SJCRH30 (cell line): Measurements from ENCODE around the gene OR2J2. TPM values are rescaled to one million over a fixed set of nuclear protein-coding genes. Genes with fewer than 3 reads are reported as not detected.
"Not testable (repeated sequence)": the region's sequence is repeated elsewhere in the genome, so short reads cannot be mapped to it uniquely, and the experiment has no call there.

Experiments
- DNase-seq, 2 experiments: peaks; one replicate each; pipeline ENCODE4 v3.0.0-alpha.2; 2015 to 2020
- H3K27ac ChIP-seq: fragments of 250-450 bp; sonication (Bioruptor Pico); 2 replicates; pipeline ENCODE4 v1.5.1; 2020; ENCODE audit warnings: mild to moderate bottlenecking, moderate library complexity
- H3K27me3 ChIP-seq: fragments of 250-450 bp; sonication (Bioruptor Pico); 2 replicates; pipeline ENCODE4 v1.5.1; 2020; ENCODE audit warnings: mild to moderate bottlenecking, moderate library complexity
- H3K36me3 ChIP-seq: fragments of 250-450 bp; sonication (Bioruptor Pico); 2 replicates; pipeline ENCODE4 v1.5.1; 2020; ENCODE audit warnings: mild to moderate bottlenecking, moderate library complexity
- H3K4me1 ChIP-seq: fragments of 250-450 bp; sonication (Bioruptor Pico); 2 replicates; pipeline ENCODE4 v1.5.1; 2020; ENCODE audit warnings: mild to moderate bottlenecking, moderate library complexity
- H3K4me3 ChIP-seq: fragments of 250-450 bp; sonication (Bioruptor Pico); 2 replicates; pipeline ENCODE4 v1.5.1; 2020; ENCODE audit warnings: mild to moderate bottlenecking, moderate library complexity
- H3K9me3 ChIP-seq: fragments of 250-450 bp; sonication (Bioruptor Pico); replicated peaks from 2 replicates; pipeline ENCODE4 v1.5.1; 2020; ENCODE audit warnings: mild to moderate bottlenecking, moderate library complexity
- total RNA-seq: library from RNA; depleted of rRNA; stranded (reverse); fragments of >200 nt; shearing (Covaris generic); gene quantifications from 2 replicates; pipeline ENCODE4 v1.2.3, GENCODE V29; 2014; rRNA removed

The OR2J2 gene
- not detected in 2 replicates for total RNA-seq

GRCh38 chr6:29170607-29171006 is at the start of gene OR2J2:
TSS of gene OR2J2 (plus strand) at chr6:29170907. CDS start at chr6:29173636, 2,729 bp downstream.
- not testable (repeated sequence) for H3K36me3 ChIP-seq, H3K4me3 ChIP-seq, H3K9me3 ChIP-seq, DNase-seq, H3K27me3 ChIP-seq, H3K27ac ChIP-seq, H3K4me1 ChIP-seq

GRCh38 chr6:29129326-29130012 is 41.2 kb upstream of the OR2J2 start:
- H3K4me3 ChIP-seq: no peak overlapping the region
- no peak for DNase-seq
- no peak overlapping the region for H3K27ac ChIP-seq
- no peaks in the 10 kb centered on the region for H3K9me3 ChIP-seq
- no peaks in the 10 kb centered on the region for H3K4me1 ChIP-seq
- H3K36me3 ChIP-seq: no peaks in the 10 kb centered on the region
- H3K27me3 ChIP-seq: no peaks in the 10 kb centered on the region

DNA sequence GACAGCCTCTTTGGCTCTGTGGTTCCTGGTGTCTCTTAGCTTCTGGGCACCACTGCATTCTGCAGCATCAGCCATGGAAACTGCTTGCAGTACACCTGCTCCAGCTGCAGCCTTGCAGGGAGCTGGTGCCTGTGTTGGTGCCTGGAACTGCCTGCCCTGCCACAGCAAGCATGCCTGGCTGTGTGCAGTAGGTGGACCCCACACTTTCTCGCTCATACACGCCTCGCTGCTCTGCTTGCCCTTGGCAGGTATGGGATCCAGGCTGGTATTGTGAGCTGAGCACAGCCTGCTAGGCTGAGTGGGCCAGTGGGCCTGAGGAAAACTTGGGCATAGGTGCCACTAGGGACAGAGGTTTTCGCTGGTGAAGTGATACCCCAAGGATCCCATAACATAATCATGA is 40.1 kb upstream of the OR2J2 start:
- no peak for DNase-seq
- H3K4me1 ChIP-seq: no peaks in the 10 kb centered on the region
- no peak overlapping the region for H3K27ac ChIP-seq
- H3K36me3 ChIP-seq: no peaks in the 10 kb centered on the region
- H3K27me3 ChIP-seq: no peaks in the 10 kb centered on the region
- no peaks in the 10 kb centered on the region for H3K9me3 ChIP-seq
- H3K4me3 ChIP-seq: no peak overlapping the region

- Histone ChIP-seq H3K27ac (no peak overlapping the region), H3K4me1 (no peaks in the 10 kb centered on the region)
Observed at GRCh38 chr6:29131691-29132090, 39.0 kb upstream of the OR2J2 start.

GRCh38 chr6:29137724-29138123 is 33.0 kb upstream of the OR2J2 start:
- Histone ChIP-seq H3K4me1 (no peaks in the 10 kb centered on the region), H3K36me3 (no peaks in the 10 kb centered on the region), H3K9me3 (no peaks in the 10 kb centered on the region), H3K4me3 (no peak overlapping the region), H3K27ac (no peak overlapping the region), H3K27me3 (no peaks in the 10 kb centered on the region)
- DNase-seq: no peak

More at GRCh38 chr6:29131691-29132090, 39.0 kb upstream of the OR2J2 start:
- DNase-seq: no peak
- Histone ChIP-seq H3K4me3 (no peak overlapping the region), H3K9me3 (no peaks in the 10 kb centered on the region), H3K36me3 (no peaks in the 10 kb centered on the region), H3K27me3 (no peaks in the 10 kb centered on the region)

DNA sequence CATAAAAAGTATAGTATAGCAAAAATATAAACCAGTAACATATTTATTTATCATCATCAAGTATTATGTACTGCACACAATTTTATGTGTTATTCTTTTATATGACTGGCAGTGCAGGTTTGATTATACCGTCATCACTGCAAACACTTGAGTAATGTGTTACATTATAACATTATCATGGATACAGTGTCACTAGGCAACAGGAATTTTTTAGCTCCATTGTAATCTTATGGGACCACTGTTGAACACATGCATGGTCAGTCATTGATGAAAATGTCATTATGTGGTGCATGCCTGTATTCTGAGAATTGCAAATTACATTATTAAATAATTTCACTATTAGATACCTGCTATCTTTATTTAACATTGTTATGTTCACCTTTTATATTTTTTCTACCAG is 29.1 kb upstream of the OR2J2 start:
- no peak for DNase-seq

DNA sequence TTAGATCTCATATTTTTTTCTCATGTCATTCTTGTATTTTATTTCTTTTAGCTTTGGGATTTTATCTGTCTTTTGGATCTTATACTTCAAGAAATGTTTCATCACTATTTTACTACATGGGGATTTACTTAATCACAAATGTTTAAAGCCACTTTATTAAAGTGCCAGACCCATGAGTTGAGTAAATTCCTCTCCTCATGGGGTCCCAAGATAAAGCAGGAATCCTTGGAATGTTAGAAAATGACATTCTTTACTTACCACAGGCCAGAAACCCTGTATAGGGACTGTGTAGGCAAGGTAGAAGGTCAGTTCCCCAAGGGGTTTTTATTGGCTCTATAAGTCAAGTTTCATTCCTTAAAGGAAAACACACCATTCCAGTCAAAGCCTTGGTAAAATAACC is 28.4 kb upstream of the OR2J2 start:
- no peaks in the 10 kb centered on the region for H3K36me3 ChIP-seq
- no peak overlapping the region for H3K27ac ChIP-seq
- H3K9me3 ChIP-seq: no peaks in the 10 kb centered on the region
- H3K4me3 ChIP-seq: no peak overlapping the region
- no peaks in the 10 kb centered on the region for H3K27me3 ChIP-seq
- no peak for DNase-seq
- no peaks in the 10 kb centered on the region for H3K4me1 ChIP-seq

More for the DNA sequence above, 29.1 kb upstream of the OR2J2 start:
- no peak overlapping the region for H3K27ac ChIP-seq
- H3K9me3 ChIP-seq: no peaks in the 10 kb centered on the region
- no peaks in the 10 kb centered on the region for H3K27me3 ChIP-seq
- no peak overlapping the region for H3K4me3 ChIP-seq
- no peaks in the 10 kb centered on the region for H3K4me1 ChIP-seq
- H3K36me3 ChIP-seq: no peaks in the 10 kb centered on the region

DNA sequence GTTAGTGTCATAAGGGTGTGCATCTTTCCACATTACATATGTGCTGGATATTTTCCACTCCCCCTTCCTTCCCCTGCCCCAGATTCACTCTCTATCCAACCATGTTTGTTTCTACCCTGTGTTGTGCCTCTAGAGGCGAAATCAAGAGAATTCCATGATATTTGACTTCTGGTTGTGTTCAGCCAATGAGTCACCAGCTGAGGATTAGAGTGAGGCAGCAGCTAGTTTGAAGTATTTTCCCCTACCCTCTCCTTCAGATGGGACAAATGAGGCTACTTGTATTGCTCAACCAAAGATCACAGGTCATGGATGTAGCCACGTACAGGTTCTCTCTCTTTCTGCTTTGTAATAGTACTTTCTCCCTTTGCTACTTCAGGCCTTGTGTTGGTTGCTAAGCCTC is 24.5 kb upstream of the OR2J2 start:
- Histone ChIP-seq H3K27me3 (no peaks in the 10 kb centered on the region), H3K27ac (no peak overlapping the region), H3K36me3 (no peaks in the 10 kb centered on the region), H3K4me3 (no peak overlapping the region), H3K4me1 (no peaks in the 10 kb centered on the region), H3K9me3 (no peaks in the 10 kb centered on the region)
- DNase-seq: no peak

DNA sequence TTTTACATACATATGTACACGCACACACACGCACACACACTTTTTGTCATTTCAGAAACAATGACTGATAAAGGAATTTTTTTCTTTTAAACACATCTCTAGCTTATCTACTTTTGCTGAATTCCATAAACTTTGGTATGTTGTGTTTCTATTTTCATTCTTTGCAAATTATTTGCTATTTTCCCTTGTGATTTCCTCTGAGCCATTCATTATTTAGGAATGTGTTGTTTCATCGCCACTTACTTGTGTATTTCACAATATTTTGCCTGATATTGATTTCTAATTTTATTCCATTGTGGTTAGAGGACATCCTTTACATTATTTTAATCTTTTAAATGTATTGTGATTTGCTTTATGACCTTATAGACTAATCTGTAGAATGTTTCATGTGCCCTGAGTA is 23.6 kb upstream of the OR2J2 start:
- H3K27me3 ChIP-seq: no peaks in the 10 kb centered on the region
- no peak for DNase-seq
- no peaks in the 10 kb centered on the region for H3K36me3 ChIP-seq
- H3K9me3 ChIP-seq: no peaks in the 10 kb centered on the region
- H3K27ac ChIP-seq: no peak overlapping the region
- H3K4me3 ChIP-seq: no peak overlapping the region
- no peaks in the 10 kb centered on the region for H3K4me1 ChIP-seq

- H3K27me3 ChIP-seq, H3K9me3 ChIP-seq, H3K36me3 ChIP-seq, H3K27ac ChIP-seq, DNase-seq, H3K4me3 ChIP-seq, H3K4me1 ChIP-seq: not testable (repeated sequence)
Observed at GRCh38 chr6:29149444-29149843, 21.3 kb upstream of the OR2J2 start.

GRCh38 chr6:29153083-29153482 is 17.6 kb upstream of the OR2J2 start:
- no peaks in the 10 kb centered on the region for H3K9me3 ChIP-seq
- no peak overlapping the region for H3K4me3 ChIP-seq
- H3K27ac ChIP-seq: no peak overlapping the region
- H3K36me3 ChIP-seq: no peaks in the 10 kb centered on the region
- no peak for DNase-seq
- 0 out of 2 replicates have a peak, but pooled peaks cover 4% of the 10 kb centered on the region for H3K27me3 ChIP-seq
- H3K4me1 ChIP-seq: no peaks in the 10 kb centered on the region

GRCh38 chr6:29155182-29155581 is 15.5 kb upstream of the OR2J2 start:
- H3K27ac ChIP-seq, H3K9me3 ChIP-seq, H3K4me1 ChIP-seq, H3K27me3 ChIP-seq, H3K36me3 ChIP-seq, H3K4me3 ChIP-seq, DNase-seq: not testable (repeated sequence)

DNA sequence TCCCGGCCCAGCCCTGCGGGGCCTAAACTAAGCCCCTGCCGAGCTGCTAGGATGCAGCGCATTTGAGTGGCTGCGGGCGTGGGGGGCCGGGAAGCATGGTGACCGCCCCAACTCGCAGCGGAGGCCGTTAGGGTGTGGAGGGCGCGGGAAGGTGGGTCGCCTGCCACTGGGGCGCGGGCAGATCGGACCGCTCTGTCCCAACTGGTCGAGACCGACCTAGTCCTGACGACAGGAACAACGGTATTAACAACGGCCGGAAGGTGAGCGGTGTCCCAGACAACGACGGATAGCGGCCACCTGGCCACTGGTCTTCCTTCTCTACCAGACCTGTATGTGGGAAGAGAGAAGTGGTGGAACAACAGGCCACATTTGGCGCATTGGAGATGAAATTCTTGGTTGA is 10.8 kb upstream of the OR2J2 start:
- H3K36me3 ChIP-seq, H3K9me3 ChIP-seq, DNase-seq, H3K27me3 ChIP-seq, H3K4me3 ChIP-seq, H3K4me1 ChIP-seq, H3K27ac ChIP-seq: not testable (repeated sequence)

DNA sequence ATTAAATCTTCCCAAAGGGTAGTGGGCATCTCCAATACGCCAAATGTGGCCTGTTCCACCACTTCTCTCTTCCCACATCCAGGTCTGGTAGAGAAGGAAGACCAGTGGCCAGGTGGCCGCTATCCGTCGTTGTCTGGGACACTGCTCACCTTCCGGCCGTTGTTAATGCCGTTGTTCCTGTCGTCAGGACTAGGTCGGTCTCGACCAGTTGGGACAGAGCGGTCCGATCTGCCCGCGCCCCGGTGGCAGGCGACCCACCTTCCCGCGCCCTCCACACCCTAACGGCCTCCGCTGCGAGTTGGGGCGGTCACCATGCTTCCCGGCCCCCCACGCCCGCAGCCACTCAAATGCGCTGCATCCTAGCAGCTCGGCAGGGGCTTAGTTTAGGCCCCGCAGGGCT is 5.1 kb upstream of the OR2J2 start:
- H3K4me1 ChIP-seq, H3K36me3 ChIP-seq, H3K9me3 ChIP-seq, H3K27ac ChIP-seq, H3K4me3 ChIP-seq, H3K27me3 ChIP-seq, DNase-seq: not testable (repeated sequence)

DNA sequence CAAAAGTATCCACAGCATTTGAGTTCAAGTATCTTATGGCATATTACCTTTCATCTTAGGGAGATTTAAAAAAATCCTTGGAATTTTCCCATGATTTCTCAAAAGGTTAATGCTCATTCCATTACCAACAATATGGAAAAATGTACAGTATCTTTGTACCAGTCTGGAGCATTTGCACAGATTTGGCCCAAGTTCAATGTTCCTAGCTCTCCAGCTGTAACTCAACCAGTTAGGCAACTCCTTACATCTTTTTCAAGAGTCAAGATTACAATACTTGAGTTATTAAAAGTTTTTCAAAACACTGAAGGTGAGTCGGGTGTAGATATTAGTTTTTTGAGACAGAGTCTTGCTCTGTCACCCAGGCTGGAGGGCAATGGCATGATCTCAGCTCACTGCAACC is 1.0 kb downstream of the OR2J2 start:
- no peaks in the 10 kb centered on the region for H3K9me3 ChIP-seq
- DNase-seq: no peak
- H3K27me3 ChIP-seq: no peaks in the 10 kb centered on the region
- no peak overlapping the region for H3K27ac ChIP-seq
- H3K4me1 ChIP-seq: no peaks in the 10 kb centered on the region
- no peak overlapping the region for H3K4me3 ChIP-seq
- no peaks in the 10 kb centered on the region for H3K36me3 ChIP-seq

DNA sequence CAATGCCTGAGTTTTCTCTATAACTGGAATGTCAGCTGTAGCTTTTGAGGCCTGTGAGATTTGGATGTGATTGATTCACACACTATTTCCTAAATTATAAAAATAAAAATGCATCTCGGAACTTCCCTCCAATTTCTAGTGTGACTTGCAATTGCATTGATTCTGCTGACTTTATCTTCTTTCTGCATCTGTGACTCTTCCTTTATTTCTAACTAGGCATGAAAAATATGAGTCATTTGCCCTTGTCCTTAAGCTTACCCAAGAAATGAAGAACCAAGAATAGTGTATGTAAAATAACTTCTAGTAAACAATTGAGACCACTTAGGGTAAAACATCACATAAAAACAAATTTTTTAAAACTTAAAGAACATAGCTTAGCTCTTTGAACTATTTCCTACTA is 12.9 kb downstream of the OR2J2 start:
- Histone ChIP-seq H3K4me1 (no peaks in the 10 kb centered on the region), H3K27ac (no peak overlapping the region), H3K9me3 (no peaks in the 10 kb centered on the region), H3K27me3 (no peaks in the 10 kb centered on the region), H3K36me3 (no peaks in the 10 kb centered on the region), H3K4me3 (no peak overlapping the region)
- no peak for DNase-seq
